ENCODE data around the gene PTPRK.

- TF ChIP-seq, protein P1, sequence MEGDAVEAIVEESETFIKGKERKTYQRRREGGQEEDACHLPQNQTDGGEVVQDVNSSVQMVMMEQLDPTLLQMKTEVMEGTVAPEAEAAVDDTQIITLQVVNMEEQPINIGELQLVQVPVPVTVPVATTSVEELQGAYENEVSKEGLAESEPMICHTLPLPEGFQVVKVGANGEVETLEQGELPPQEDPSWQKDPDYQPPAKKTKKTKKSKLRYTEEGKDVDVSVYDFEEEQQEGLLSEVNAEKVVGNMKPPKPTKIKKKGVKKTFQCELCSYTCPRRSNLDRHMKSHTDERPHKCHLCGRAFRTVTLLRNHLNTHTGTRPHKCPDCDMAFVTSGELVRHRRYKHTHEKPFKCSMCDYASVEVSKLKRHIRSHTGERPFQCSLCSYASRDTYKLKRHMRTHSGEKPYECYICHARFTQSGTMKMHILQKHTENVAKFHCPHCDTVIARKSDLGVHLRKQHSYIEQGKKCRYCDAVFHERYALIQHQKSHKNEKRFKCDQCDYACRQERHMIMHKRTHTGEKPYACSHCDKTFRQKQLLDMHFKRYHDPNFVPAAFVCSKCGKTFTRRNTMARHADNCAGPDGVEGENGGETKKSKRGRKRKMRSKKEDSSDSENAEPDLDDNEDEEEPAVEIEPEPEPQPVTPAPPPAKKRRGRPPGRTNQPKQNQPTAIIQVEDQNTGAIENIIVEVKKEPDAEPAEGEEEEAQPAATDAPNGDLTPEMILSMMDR (IDR thresholded peaks at IDR 0.05; ENCODE audit: low read depth, low read length), result no peak
- TF ChIP-seq EZH2phosphoT487 (IDR thresholded peaks at IDR 0.05; ENCODE audit: low read depth), result no peak
These were observed 445.8 kb downstream of the PTPRK start for GRCh38 chr6:128074567-128074966.

Data from OCI-LY3 (cell line).